Measurements from ENCODE around the gene TADA2A.

DNA sequence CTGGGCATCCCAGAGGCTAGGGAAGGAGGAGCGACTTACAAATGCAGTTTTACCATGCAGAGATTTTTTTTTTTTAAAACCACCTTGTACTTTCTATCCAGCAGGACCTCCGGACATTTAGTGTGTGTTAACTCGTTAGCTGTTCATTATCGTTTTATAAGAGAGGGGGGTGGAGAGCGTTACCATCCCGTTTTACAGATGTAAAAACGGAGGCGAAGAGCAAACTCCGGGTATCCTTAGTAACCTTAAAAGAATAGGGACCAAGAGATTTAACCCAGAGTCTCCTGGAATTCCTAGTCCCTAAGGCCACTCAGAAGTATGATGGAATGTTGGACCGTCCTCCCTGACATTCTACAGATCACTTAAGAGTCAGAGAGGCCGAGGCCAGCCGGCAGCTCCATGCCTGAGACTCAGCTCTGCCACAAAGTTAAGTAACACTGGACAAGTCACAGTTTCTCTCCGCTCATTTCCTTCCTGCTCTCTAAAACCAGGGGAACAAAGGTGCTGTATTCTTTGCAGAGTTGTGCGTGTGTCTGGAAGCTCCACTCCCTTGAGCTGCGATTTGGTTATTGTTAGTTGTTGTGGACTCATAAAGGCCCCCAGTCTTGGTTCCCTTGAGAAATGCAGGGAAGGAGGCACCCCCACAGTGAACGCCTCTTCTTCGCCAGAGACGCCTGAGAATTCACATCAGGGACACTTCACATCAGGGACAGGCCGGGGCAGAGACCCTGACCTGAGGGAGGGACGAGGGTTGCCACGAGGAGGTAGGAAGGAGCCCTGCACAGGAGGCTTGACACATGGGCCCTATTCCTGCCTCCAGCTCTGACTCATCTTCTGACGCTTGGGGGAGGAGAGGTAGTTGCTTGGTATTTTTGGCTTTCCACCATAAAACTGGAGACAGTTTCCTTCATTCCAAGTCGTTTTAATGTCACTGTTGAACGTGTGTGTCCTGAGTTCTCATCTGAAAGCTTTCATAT lies 84.2 kb downstream of the TADA2A start:
- TF ChIP-seq POLR2A (IDR thresholded peaks at IDR 0.05) = peak in 1 of 2 donors; percentile 75
- TF ChIP-seq, protein P1, sequence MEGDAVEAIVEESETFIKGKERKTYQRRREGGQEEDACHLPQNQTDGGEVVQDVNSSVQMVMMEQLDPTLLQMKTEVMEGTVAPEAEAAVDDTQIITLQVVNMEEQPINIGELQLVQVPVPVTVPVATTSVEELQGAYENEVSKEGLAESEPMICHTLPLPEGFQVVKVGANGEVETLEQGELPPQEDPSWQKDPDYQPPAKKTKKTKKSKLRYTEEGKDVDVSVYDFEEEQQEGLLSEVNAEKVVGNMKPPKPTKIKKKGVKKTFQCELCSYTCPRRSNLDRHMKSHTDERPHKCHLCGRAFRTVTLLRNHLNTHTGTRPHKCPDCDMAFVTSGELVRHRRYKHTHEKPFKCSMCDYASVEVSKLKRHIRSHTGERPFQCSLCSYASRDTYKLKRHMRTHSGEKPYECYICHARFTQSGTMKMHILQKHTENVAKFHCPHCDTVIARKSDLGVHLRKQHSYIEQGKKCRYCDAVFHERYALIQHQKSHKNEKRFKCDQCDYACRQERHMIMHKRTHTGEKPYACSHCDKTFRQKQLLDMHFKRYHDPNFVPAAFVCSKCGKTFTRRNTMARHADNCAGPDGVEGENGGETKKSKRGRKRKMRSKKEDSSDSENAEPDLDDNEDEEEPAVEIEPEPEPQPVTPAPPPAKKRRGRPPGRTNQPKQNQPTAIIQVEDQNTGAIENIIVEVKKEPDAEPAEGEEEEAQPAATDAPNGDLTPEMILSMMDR (IDR thresholded peaks at IDR 0.05) = no peak

All from thyroid gland (tissue), 4 donors.